Occipital lobe (tissue), 2 donors: ENCODE measurements around the gene CREBBP. TPM values are rescaled to one million over a fixed set of nuclear protein-coding genes. Genes with fewer than 3 reads are reported as not detected.
"Not testable (repeated sequence)": the region's sequence is repeated elsewhere in the genome, so short reads cannot be mapped to it uniquely, and the experiment has no call there.

Source experiments
- DNase-seq: peaks from one replicate; lab custom pipeline; 2025; lab: John Stamatoyannopoulos, UW
- total RNA-seq: library from RNA; depleted of rRNA; stranded (reverse); fragments of >200 nt; gene quantifications from one replicate; pipeline ENCODE4 v1.2.3, GENCODE V29; 2014

The CREBBP gene
- total RNA-seq = 32.3 TPM

GRCh38 chr16:3880623-3881498 is at the start of gene CREBBP:
TSS of gene CREBBP (minus strand) at chr16:3880713. CDS start at chr16:3879916, 797 bp downstream.
- peak; percentile 75 for DNase-seq

GRCh38 chr16:3927147-3927546 is 46.6 kb upstream of the CREBBP start:
- not testable (repeated sequence) for DNase-seq

- no peak for DNase-seq
Observed at GRCh38 chr16:3924763-3925162, 44.2 kb upstream of the CREBBP start.

- no peak for DNase-seq
Observed at GRCh38 chr16:3922241-3922640, 41.7 kb upstream of the CREBBP start.

- no peak for DNase-seq
Observed at GRCh38 chr16:3920206-3920605, 39.7 kb upstream of the CREBBP start.

GRCh38 chr16:3919413-3919812 is 38.9 kb upstream of the CREBBP start:
- DNase-seq = no peak

GRCh38 chr16:3915426-3916260 is 35.1 kb upstream of the CREBBP start:
- no peak for DNase-seq

GRCh38 chr16:3912897-3913296 is 32.4 kb upstream of the CREBBP start:
- DNase-seq = no peak

GRCh38 chr16:3912373-3912772 is 31.9 kb upstream of the CREBBP start:
- no peak for DNase-seq

GRCh38 chr16:3911741-3912140 is 31.2 kb upstream of the CREBBP start:
- not testable (repeated sequence) for DNase-seq

GRCh38 chr16:3909791-3910583 is 29.5 kb upstream of the CREBBP start:
- DNase-seq = no peak

GRCh38 chr16:3908951-3909437 is 28.5 kb upstream of the CREBBP start:
- DNase-seq = no peak

- DNase-seq = no peak
Observed at GRCh38 chr16:3907586-3907985, 27.1 kb upstream of the CREBBP start.

- no peak for DNase-seq
Observed at GRCh38 chr16:3906363-3906762, 25.9 kb upstream of the CREBBP start.

- no peak for DNase-seq
Observed at GRCh38 chr16:3904875-3905274, 24.4 kb upstream of the CREBBP start.

GRCh38 chr16:3890091-3890490 is 9.6 kb upstream of the CREBBP start:
- no peak for DNase-seq

GRCh38 chr16:3889059-3889458 is 8.5 kb upstream of the CREBBP start:
- DNase-seq = no peak

GRCh38 chr16:3885999-3886398 is 5.5 kb upstream of the CREBBP start:
- not testable (repeated sequence) for DNase-seq

- DNase-seq = no peak
Observed at GRCh38 chr16:3884398-3884797, 3.9 kb upstream of the CREBBP start.

GRCh38 chr16:3882531-3882930 is 2.0 kb upstream of the CREBBP start:
- DNase-seq = no peak

- DNase-seq = no peak
Observed at GRCh38 chr16:3881499-3881990, 1.0 kb upstream of the CREBBP start.
